ENCODE data around the gene KLHL24.
"Not testable (repeated sequence)": the region's sequence is repeated elsewhere in the genome, so short reads cannot be mapped to it uniquely, and the experiment has no call there.

The KLHL24 gene

GRCh38 chr3:183635107-183635430 lies 354 bp upstream of the KLHL24 start:
- DNase-seq (ENCODE audit: low spot score): no peak

DNA sequence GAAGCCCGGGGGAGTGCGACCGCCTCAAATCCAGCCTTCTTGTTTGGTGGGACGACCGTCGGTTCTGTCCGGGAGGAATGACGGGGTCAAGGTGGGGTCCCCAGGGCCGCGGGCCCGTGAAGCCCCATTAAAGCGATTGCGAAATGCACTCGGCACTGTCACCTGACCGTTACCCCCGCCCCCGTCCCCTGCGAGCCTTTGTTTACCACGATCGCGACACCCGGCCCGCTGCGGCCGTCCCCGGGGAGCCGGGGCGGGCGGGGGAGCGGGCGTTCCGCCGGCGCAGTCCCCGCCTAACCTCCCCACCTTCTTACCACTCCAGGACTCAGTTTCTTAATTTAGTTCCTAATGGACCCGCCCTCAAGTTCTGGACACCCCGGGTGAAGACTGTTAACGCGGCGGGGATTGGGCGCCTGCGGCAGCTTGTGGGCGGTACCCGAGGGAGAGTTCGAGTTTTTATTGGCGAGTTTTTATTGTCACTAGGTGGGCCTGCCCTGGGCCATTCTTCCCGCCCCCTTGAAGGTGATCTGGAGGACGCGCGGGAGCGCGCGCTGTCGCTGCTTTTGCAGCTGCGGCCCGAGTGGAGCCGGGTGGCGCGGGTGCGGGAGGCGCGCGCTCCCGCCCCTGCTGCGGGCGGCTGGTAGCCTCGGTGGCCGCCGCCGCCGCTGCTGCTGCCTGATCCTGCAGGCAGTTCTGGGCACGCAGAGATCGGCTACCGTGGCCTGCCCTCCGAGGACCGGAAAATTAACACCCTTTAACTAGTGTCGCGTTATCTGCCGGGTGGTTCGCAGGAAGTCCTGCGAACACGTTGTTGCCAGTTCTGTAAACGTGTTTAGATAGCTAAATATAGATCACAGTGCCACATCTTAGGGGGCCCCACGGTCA lies 1.0 kb downstream of the KLHL24 start:
- peak; percentile 91 for DNase-seq (ENCODE audit: low spot score)

- DNase-seq (ENCODE audit: low spot score): no peak
These were observed 1.7 kb downstream of the KLHL24 start for GRCh38 chr3:183637106-183637486.

- DNase-seq (ENCODE audit: low spot score): not testable (repeated sequence)
These were observed 2.2 kb downstream of the KLHL24 start for GRCh38 chr3:183637633-183638032.

GRCh38 chr3:183638101-183638852 lies 2.9 kb downstream of the KLHL24 start:
- no peak for DNase-seq (ENCODE audit: low spot score)

- DNase-seq (ENCODE audit: low spot score): not testable (repeated sequence)
These were observed 5.2 kb downstream of the KLHL24 start for GRCh38 chr3:183640635-183641034.

GRCh38 chr3:183641882-183642281 lies 6.5 kb downstream of the KLHL24 start:
- no peak for DNase-seq (ENCODE audit: low spot score)

- no peak for DNase-seq (ENCODE audit: low spot score)
These were observed 8.8 kb downstream of the KLHL24 start for GRCh38 chr3:183644244-183644643.

- no peak for DNase-seq (ENCODE audit: low spot score)
These were observed 9.8 kb downstream of the KLHL24 start for GRCh38 chr3:183645254-183645653.

- DNase-seq (ENCODE audit: low spot score): no peak
These were observed 15.1 kb downstream of the KLHL24 start for GRCh38 chr3:183650554-183650953.

GRCh38 chr3:183653209-183654064 lies 18.0 kb downstream of the KLHL24 start:
- DNase-seq (ENCODE audit: low spot score): no peak

DNA sequence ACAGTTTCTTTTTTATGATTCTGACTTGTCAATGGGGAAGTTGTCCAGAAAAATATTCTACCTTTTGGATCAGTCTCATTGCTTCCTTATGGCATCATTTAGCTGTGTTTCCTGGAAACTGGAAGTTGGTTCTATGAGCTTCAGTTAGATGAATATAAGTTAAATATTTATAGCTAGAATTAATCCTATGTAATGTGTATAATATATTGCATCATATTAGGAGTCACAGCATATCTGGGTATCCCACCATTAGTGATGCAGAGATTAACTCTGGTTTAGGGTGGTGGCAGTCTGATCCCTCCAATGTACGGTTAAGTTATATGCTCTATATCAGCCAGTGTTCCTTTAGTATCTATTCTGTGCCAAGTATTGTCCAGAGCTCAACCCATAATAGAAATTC lies 19.3 kb downstream of the KLHL24 start:
- no peak for DNase-seq (ENCODE audit: low spot score)

DNA sequence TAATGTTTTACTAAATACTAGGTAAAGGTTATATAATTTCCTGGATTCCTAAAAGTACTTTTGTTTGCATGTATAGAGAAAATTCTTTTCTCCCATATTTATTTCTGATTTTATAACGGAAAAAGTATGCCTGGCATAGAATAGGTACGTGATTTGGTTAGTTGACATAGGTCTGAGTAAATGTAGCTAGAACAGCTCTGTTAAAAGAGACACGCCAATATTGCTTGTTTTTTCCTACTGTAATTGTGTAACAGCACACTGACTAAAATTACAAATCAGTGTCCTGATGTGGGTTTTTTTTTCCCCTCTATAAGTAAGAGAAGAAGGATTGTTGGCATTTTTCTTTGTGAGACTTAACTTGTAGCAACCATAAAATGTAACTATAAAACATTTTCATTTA lies 26.7 kb downstream of the KLHL24 start:
- DNase-seq (ENCODE audit: low spot score): no peak

GRCh38 chr3:183664913-183665381 lies 29.5 kb downstream of the KLHL24 start:
- DNase-seq (ENCODE audit: low spot score): no peak

- no peak for DNase-seq (ENCODE audit: low spot score)
These were observed 44.6 kb downstream of the KLHL24 start for GRCh38 chr3:183680061-183680460.

GRCh38 chr3:183687705-183688104 lies 52.3 kb downstream of the KLHL24 start:
- no peak for DNase-seq (ENCODE audit: low spot score)

- DNase-seq (ENCODE audit: low spot score): peak; percentile 54
These were observed 53.5 kb downstream of the KLHL24 start for GRCh38 chr3:183688874-183689273.

DNA sequence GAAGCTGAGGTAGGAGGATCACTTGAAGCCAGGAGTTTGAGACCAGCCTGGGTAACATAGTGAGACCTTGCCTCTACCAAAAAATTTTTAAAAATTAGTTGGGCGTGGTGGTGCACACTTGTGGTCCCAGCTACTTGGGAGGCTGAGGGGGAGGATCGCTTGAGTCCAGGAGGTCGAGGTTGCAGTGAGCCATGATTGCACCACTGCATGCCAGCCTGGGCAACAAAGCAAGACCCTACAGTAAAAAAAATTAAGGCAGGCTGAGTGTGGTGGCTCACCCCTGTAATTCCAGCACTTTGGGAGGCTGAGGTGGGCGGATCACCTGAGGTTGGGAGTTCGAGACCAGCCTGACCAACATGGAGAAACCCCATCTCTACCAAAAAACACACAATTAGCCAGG lies 54.2 kb downstream of the KLHL24 start:
- DNase-seq (ENCODE audit: low spot score): not testable (repeated sequence)

- DNase-seq (ENCODE audit: low spot score): no peak
These were observed 55.1 kb downstream of the KLHL24 start for GRCh38 chr3:183690402-183690995.

DNA sequence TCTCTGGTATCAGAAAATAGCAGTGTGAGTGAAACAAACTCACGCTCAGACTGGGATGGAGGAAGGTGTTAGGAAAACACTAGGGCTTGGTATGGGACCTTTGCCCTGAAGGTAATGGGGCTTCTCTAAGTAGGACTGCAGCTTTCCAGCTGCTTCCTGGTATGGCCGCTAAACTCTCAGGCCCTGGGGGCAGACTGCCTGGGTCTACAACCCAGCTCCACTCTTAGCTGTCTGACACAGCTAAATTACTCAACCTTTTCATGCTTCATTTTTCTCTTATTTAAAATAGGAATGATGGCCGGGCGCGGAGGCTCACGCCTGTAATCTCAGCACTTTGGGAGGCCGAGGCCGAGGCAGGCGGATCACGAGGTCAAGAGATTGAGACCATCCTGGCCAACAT lies 57.0 kb downstream of the KLHL24 start:
- DNase-seq (ENCODE audit: low spot score): no peak

GRCh38 chr3:183695569-183696364 lies 60.3 kb downstream of the KLHL24 start:
- no peak for DNase-seq (ENCODE audit: low spot score)

All from hematopoietic multipotent progenitor cell treated with erythropoietin and hydrocortisone succinate and interleukin-3 and kit ligand, for 15 days (in vitro differentiated cells).